SH-SY5Y (cell line): Measurements from ENCODE around the gene TJP2.

Source experiments
- GATA2 ChIP-seq: IDR thresholded peaks from 2 replicates; pipeline ENCODE4 v1.6.1; 2011; ENCODE audit warnings: mild to moderate bottlenecking, low read depth, low read length
- GATA3 ChIP-seq: IDR thresholded peaks from 2 replicates; pipeline ENCODE4 v1.6.1; 2011; ENCODE audit warnings: low read depth, mild to moderate bottlenecking, low read length, moderate library complexity

TJP2 gene

DNA sequence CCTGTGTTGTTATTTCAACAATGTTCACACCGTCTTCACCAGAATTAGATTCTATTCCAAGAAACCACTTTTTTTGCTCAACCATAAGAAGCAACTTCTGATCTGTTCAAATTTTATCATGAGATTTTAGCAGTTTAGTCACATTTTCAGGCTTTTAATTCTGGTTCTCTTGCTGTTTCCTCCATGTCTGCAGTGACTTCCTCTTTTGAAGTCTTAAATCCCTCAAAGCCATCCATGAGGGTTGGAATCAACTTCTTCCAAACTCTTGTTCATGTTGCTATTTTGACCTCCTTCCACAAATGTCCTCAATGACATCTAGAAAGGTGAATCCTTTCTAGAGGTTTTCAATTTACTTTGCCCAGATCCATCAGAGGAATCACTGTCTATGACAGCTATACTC lies 125.2 kb downstream of the TJP2 start:
- TF ChIP-seq GATA3, result no peak

DNA sequence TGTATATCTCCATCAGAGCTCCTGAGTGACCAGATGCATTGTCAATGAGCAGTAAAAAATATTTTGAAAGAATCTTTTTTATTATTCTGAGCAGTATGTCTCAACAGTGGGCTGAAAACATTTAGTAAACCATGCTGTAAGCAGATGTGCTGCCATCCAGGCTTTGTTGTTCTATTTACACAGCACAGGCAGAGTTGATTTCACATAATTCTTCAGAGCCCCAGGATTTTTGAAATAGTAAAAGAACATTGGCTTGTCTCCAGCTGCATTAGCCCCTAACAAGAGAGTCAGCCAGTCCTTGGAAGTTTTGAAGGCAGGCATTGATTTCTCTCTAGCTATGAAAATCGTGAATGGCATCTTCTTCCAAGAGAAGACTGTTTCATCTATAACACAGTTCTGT lies 125.7 kb downstream of the TJP2 start:
- no peak for TF ChIP-seq GATA2
- no peak for TF ChIP-seq GATA3

DNA sequence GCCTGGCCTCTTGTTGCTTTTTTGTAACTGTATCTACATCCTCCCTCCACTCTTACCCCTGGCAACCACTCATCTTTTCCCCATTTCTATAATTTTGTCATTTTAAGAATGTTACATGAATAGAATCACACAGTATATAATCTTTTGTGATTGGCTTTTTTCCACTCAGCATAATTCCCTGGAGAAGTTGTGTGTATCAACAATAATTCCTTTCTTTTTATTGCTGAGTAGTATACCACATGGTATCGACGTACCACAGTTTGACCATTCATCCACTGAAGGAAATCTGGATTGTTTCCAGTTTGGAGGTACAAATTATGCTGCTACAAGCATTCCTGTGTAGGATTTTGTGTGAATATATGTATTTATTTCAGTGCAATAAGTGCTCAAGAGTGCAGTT lies 129.3 kb downstream of the TJP2 start:
- no peak for TF ChIP-seq GATA3
- no peak for TF ChIP-seq GATA2

DNA sequence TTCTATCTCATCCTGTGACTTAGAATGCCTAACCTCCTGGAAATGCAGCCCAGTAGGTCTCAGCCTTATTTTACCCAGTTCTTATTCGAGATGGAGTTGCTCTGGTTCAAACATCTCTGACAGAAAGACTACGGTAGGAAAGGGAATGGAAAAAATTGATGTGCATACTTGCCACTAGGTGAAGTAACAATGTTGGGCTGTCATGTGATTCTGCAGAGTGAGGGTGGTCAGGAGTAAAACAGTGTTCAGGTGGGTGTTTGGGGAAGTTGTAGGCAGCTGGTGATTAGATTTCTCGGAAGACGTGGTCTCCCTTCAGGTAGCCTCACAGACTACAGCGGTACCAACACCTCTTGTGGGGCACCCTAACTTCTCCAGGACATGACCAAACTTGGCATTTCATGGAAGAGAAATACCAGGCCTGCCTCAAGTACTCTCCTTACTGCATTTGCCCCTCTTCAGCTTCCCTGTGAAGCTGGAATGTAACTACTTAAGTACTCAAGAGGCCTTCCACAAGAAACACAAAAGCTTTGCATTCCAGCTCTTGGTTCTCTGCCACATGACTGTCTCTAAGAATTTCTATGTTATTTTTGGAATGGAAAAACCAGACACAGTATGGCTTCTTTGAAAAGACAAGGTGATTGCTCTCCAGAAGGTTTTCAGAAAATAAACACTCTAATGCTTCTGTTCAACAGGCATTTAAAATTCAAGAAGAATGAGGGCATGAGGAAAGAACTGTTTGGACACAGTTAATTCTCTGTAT lies 133.5 kb downstream of the TJP2 start:
- TF ChIP-seq GATA2 (no peak), GATA3 (no peak)

DNA sequence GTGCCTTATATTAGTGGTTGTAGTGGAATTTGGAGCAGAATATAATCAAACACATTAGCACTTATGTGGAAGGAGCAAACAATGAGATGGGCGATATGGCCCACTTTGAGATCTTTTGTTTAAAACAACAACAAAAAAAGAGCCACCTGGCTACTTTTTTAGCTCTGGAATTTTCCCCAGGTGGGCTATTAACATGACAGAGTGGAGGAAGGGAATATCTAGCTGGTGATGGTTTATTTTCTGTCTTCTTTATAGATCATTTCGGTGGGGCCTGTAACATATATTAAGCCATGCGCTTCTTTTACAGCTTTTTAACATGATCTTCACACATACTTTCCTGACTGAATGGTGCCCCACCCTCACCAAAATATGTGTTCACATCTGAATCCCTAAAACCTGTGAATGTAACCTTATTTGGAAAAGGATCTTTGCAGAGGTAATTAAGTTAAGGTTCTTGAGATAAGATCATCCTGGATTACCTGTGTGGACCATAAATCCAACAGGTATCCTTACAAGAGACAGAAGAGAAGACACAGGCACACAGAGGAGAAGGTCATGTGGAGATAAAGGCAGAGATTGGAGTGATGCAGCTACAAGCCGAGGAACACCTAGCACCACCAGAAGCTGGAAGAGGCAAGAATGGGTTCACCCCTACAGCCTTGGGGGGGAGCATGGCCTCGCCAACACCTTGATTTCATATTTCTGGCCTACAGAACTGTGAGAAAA lies 134.3 kb downstream of the TJP2 start:
- TF ChIP-seq GATA3 (no peak), GATA2 (no peak)

DNA sequence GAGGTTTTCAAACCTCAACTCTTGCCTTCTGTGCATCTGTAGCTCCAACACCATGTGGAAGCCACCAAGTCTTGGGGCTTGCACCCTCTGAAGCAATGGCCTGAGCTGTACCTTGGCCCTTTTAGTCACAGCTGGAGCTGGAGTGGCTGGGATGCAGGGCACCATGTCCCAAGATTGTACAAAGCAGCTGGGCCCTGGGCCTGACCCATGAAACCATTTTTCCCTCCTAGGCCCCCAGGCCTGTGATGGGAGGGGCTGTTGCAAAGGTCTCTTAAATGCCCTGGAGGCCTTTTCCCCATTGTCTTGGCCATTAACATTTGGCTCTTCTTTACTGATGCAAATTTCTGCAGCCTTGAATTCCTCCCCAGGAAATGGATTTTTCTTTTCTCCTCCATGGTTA lies 139.1 kb downstream of the TJP2 start:
- no peak for TF ChIP-seq GATA3
- TF ChIP-seq GATA2, result no peak

DNA sequence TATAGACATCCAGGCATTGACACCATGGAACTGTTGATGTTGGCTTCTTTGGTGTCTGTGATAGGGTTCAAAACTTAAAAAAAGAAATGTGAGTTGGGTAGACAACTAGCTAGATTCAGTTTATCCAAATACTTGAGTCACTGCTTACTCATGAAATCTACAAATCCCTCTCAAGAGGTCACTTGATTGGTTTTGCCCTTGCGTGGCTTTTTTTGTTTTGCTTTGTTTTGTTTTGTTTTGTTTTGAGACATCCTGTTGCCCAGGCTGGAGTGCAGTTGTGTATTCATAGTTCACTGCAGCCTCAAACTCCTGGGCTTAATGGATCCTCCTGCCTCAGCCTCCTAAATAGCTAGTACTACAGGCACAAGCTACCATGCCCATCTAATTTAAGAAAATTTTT lies 140.5 kb downstream of the TJP2 start:
- TF ChIP-seq GATA3 (no peak), GATA2 (no peak)

DNA sequence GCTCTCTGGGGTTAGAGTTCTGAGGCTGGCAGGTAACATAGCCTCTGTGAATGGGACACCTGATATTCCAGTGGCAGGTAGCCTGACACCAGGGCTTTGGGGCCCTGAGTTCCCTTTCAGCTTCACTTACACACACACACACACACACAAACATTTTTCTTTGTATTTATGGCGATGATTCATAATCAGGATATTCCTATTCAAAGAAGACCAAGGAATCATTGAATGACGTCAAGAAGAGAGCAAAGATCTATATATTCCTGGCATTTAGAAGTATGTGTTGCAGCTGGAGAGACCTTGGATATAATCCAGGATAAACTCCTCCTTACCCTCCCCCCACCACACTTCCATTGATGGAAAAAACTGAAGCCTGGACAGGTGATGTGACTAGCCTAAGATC lies 143.0 kb downstream of the TJP2 start:
- no peak for TF ChIP-seq GATA3
- TF ChIP-seq GATA2, result no peak

DNA sequence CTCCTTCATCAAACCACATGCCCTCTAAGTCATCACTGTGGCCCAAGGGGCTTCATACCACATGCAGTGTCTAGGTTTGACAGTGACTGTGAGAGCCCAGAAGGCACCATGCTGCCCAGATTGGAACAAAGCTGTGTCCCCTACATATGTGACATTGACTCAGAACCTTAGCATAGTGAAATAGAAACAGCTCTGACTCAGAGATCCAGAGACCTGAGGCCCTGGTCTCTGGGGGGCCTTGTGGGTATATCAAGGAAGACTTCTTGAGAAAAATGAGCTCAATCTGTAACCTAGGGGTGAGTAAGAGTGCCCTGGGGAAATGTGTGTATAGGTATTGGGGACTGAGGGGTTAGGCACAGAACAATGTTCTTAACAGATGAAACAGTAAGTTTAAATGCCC lies 143.8 kb downstream of the TJP2 start:
- no peak for TF ChIP-seq GATA2
- no peak for TF ChIP-seq GATA3

DNA sequence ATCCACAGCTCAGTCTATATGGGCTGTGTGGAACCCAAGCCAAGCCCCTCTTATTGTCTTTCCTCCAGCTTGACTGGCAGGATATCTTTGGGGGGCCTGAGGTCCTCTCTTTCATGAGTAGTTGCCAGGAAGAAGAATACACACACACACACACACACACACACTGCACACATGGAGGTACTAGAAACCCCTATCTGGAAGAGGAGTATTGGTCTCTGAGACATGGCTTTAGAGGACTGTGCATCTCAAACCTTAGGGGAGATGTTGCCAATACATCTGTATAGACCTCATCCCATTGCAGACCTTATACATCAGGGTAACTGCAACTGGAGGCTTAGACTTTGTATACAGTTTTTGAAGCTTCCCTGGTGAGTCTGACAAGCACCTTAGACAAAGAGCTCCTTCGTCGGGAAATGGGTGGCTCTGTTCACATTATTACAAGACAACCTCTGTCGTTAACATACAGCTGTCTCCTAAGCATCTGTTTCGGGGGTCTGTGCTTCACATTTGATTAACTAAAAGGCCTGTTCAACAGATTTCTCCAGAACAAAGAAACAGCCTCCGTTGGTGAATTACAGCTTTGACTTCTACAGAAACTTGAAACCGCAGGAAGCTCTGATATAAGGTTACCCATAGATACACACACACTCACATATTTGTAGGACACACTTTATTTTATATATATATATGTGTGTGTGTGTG lies 145.4 kb downstream of the TJP2 start:
- TF ChIP-seq GATA3 (no peak), GATA2 (no peak)

DNA sequence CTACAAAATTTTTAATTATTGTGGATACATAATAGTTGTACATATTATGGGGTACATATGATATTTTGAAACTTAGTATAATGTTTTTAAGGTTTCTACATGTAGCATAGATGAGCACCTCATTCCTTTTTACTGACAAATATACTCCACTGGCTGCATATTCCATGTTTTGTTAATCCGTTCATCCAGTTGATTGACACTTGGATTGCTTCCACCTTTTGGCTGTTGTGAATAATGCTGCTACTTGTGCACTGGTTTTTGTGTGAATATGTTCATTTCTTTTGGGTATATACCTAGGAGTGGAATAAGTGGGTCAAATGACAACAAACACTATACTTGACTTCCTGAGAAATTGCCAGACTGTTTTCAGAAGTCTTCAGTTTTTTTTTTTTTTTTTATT lies 148.2 kb downstream of the TJP2 start:
- TF ChIP-seq GATA2 (no peak), GATA3 (no peak)

DNA sequence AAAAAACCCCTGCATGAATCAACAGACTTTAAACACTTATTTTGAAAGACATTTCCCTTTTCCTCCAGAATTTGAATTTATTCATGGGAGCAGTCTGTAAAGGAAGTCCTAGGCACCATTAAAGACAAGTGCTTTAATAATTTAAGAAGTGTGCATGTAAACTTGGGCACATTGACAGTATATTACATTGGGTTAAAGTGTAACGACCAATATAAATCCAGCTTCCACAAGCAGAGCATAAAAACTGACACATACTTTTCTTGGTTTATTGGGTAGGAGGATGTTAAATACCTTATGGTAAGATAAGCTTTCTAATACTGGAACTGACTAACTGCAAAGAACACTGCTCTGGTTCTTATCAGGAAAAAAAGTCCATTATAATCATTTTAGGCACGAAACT lies 149.8 kb downstream of the TJP2 start:
- TF ChIP-seq GATA3 (no peak), GATA2 (no peak)
